Omental fat pad (tissue), 4 donors: ENCODE measurements around the gene AMIGO3. TPM values are rescaled to one million over a fixed set of nuclear protein-coding genes. Genes with fewer than 3 reads are reported as not detected.

Experiments
- ATAC-seq: fragments of 150-250 bp; one replicate; pipeline ENCODE4 v1.9.1; 2016; ENCODE audit warnings: mild to moderate bottlenecking, moderate library complexity; ENCODE audit not compliant: low FRiP score
- DNase-seq: peaks from one replicate; pipeline ENCODE4 v3.0.0-alpha.2; 2019; ENCODE audit warnings: low spot score
- CTCF ChIP-seq, 3 donors: fragments of 450-650 bp; IDR thresholded peaks; one replicate each; pipeline ENCODE4 v1.5.1; 2016 to 2017; ENCODE audit warnings: antibody characterized with exemption in 3 of 3, mild to moderate bottlenecking in 3 of 3, moderate library complexity in 2 of 3
- total RNA-seq, 4 donors: library from RNA; depleted of rRNA; stranded (reverse); fragments of >200 nt; gene quantifications; one replicate each; pipeline ENCODE4 v1.1.0, GENCODE V29; 2016

Gene AMIGO3
- total RNA-seq, 4 donors from 2014 or later: 0.82 to 2.9 (median 2.3) TPM

GRCh38 chr3:49716169-49716568 is 3.3 kb downstream of the AMIGO3 start:
- no peak for ATAC-seq
- no peak for DNase-seq
- TF ChIP-seq CTCF (IDR thresholded peaks at IDR 0.05): no peak

- ATAC-seq (no peak), DNase-seq (no peak)
- no peak for TF ChIP-seq CTCF (IDR thresholded peaks at IDR 0.05)
Observed at GRCh38 chr3:49715611-49716121, 3.8 kb downstream of the AMIGO3 start.

GRCh38 chr3:49714728-49715550 is 4.5 kb downstream of the AMIGO3 start:
- ATAC-seq (no peak), DNase-seq (no peak)
- no peak for TF ChIP-seq CTCF (IDR thresholded peaks at IDR 0.05)

- TF ChIP-seq CTCF (IDR thresholded peaks at IDR 0.05): no peak
- DNase-seq (no peak), ATAC-seq (no peak)
Observed at GRCh38 chr3:49713336-49714105, 6.0 kb downstream of the AMIGO3 start.

GRCh38 chr3:49712631-49713317 is 6.7 kb downstream of the AMIGO3 start:
- no peak for ATAC-seq
- no peak for DNase-seq
- no peak for TF ChIP-seq CTCF (IDR thresholded peaks at IDR 0.05)

- DNase-seq: no peak
- TF ChIP-seq CTCF (IDR thresholded peaks at IDR 0.05): no peak
- no peak for ATAC-seq
Observed at GRCh38 chr3:49712166-49712565, 7.3 kb downstream of the AMIGO3 start.
